Left ventricle myocardium inferior (tissue), 1 donor: ENCODE results near the gene AIMP1. TPM values are rescaled to one million over a fixed set of nuclear protein-coding genes. Genes with fewer than 3 reads are reported as not detected.

ENCODE experiments used
- DNase-seq: peaks from one replicate; pipeline ENCODE4 v3.0.0-alpha.2; 2020
- H3K27ac ChIP-seq: fragments of 200-600 bp; replicated peaks from 2 replicates; pipeline ENCODE4 v1.8.0; 2021
- H3K27me3 ChIP-seq: fragments of 200-600 bp; 2 replicates; pipeline ENCODE4 v1.8.0; 2021; ENCODE audit warnings: low read depth
- H3K36me3 ChIP-seq: fragments of 200-600 bp; 2 replicates; pipeline ENCODE4 v1.8.0; 2021
- H3K4me1 ChIP-seq: fragments of 200-600 bp; 2 replicates; pipeline ENCODE4 v1.8.0; 2021
- H3K4me3 ChIP-seq: fragments of 200-600 bp; 2 replicates; pipeline ENCODE4 v1.8.0; 2021; ENCODE audit warnings: mild to moderate bottlenecking, moderate library complexity
- H3K9me3 ChIP-seq: fragments of 200-600 bp; replicated peaks from 2 replicates; pipeline ENCODE4 v1.8.0; 2021
- intact Hi-C: fragments of 100-400 bp; cut with micrococcal nuclease; formaldehyde crosslinking; loops from one replicate; pipeline ENCODE4 v1.11.0; 2022
- long read RNA-seq: library from polyadenylated mRNA; unstranded; transcript quantifications from one replicate; pipeline ENCODE4 v2.0.0, GENCODE V29; 2021
- total RNA-seq: library from RNA; stranded (reverse); fragmentation: NEBNext Ultra II Directional; extraction: Animal tissue kit (Norgen Biotek cat#: 25700); gene quantifications from one replicate; pipeline ENCODE4 v1.2.1, GENCODE V29; 2021
- TF ChIP-seq, protein P1 (sequence below): fragments of 200-600 bp; IDR thresholded peaks from 2 replicates; pipeline ENCODE4 v1.8.0; 2021; ENCODE audit warnings: antibody characterized with exemption, mild to moderate bottlenecking, borderline replicate concordance
- donor health status: DM: no; HTN: yes; CAD: no; lungs with severe emphysema.

The AIMP1 gene
- 36.4 TPM for total RNA-seq
- long read RNA-seq, transcript AIMP1-202 (7 exons, 2,586 nt), result major isoform, 51 of 64 reads
- long read RNA-seq, partial matches to known transcripts, result 5 of 64 reads
- long read RNA-seq, other reads (novel, unspliced or antisense), result 4 of 64 reads

- peaks cover 6% of the 10 kb centered on the region for H3K36me3 ChIP-seq
- H3K27ac ChIP-seq, result peak within 1 kb of the TSS; percentile 92
- H3K4me3 ChIP-seq, result peak within 1 kb of the TSS; percentile 76
- intact Hi-C loops, result no loop called here
- no peaks in the 10 kb centered on the region for H3K9me3 ChIP-seq
- TF ChIP-seq, protein P1, sequence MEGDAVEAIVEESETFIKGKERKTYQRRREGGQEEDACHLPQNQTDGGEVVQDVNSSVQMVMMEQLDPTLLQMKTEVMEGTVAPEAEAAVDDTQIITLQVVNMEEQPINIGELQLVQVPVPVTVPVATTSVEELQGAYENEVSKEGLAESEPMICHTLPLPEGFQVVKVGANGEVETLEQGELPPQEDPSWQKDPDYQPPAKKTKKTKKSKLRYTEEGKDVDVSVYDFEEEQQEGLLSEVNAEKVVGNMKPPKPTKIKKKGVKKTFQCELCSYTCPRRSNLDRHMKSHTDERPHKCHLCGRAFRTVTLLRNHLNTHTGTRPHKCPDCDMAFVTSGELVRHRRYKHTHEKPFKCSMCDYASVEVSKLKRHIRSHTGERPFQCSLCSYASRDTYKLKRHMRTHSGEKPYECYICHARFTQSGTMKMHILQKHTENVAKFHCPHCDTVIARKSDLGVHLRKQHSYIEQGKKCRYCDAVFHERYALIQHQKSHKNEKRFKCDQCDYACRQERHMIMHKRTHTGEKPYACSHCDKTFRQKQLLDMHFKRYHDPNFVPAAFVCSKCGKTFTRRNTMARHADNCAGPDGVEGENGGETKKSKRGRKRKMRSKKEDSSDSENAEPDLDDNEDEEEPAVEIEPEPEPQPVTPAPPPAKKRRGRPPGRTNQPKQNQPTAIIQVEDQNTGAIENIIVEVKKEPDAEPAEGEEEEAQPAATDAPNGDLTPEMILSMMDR, result no peak
- peak; percentile 89 for DNase-seq
- H3K27me3 ChIP-seq, result no peaks in the 10 kb centered on the region
- peaks cover 56% of the 10 kb centered on the region for H3K4me1 ChIP-seq
These were observed at the start of gene AIMP1, which contains the start of gene TBCK for GRCh38 chr4:106315968-106316772. Gene AIMP1 (plus strand): TSS chr4:106316550. CDS start chr4:106325010, 8,460 bp downstream. Gene TBCK (minus strand): TSS chr4:106316209. CDS start chr4:106308960, 7,249 bp downstream.

DNA sequence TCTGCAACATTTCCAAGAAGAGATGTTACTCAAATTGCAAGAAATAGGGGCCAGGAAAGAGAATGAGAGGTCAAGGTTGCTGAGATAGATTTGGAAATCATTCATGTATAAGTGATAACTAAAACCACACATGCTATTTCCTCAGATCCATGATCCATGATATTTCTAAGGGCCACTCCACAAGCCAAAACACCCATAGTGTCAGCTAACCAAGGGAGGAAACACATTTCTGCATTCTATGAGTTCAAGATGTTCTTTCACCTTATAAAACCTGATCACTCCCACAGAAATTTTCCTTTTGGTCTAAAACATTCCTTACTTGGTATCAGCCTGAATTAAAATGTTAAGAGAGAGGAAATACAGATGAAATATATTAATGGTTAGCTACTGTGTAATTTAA is 47.6 kb upstream of the AIMP1 start:
- Histone ChIP-seq H3K27me3 (no peaks in the 10 kb centered on the region), H3K4me1 (peaks cover 13% of the 10 kb centered on the region), H3K4me3 (no peak overlapping the region), H3K9me3 (no peaks in the 10 kb centered on the region), H3K36me3 (no peaks in the 10 kb centered on the region), H3K27ac (no peak overlapping the region)
- no peak for DNase-seq
- TF ChIP-seq, protein P1, result no peak
- intact Hi-C loops, result no loop called here

DNA sequence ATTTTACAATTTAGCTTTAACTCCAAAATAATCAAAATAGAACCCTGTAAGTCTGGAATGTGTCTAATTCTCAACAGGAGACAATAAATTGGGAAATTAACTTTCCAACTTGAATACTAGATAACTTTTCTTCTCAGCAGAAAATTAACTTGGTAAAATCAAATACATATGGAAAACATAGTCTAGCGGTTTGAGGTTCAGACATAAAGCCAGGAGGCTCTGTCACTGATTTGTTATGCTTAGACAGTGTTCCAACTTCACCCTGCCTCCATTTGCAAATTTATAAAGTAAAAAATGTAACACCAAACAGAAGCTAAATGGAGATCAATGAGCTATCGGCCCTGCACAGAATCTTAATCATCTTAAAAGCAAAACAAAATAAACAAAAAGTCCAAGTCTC is 46.6 kb upstream of the AIMP1 start:
- Histone ChIP-seq H3K36me3 (peaks cover 1% of the 10 kb centered on the region), H3K4me3 (no peak overlapping the region), H3K27me3 (no peaks in the 10 kb centered on the region), H3K9me3 (no peaks in the 10 kb centered on the region), H3K27ac (no peak overlapping the region), H3K4me1 (peaks cover 8% of the 10 kb centered on the region)
- intact Hi-C loops, result no loop called here
- no peak for DNase-seq
- TF ChIP-seq, protein P1, result no peak

GRCh38 chr4:106270736-106271135 is 45.6 kb upstream of the AIMP1 start:
- H3K27ac ChIP-seq, result no peak overlapping the region
- H3K4me1 ChIP-seq, result peaks cover 4% of the 10 kb centered on the region
- peaks cover 5% of the 10 kb centered on the region for H3K36me3 ChIP-seq
- intact Hi-C loops, result no loop called here
- TF ChIP-seq, protein P1, result no peak
- H3K9me3 ChIP-seq, result no peaks in the 10 kb centered on the region
- H3K27me3 ChIP-seq, result no peaks in the 10 kb centered on the region
- no peak overlapping the region for H3K4me3 ChIP-seq
- no peak for DNase-seq

GRCh38 chr4:106273831-106274230 is 42.5 kb upstream of the AIMP1 start:
- intact Hi-C loops, result no loop called here
- H3K9me3 ChIP-seq, result no peaks in the 10 kb centered on the region
- H3K27ac ChIP-seq, result no peak overlapping the region
- TF ChIP-seq, protein P1, result no peak
- peaks cover 4% of the 10 kb centered on the region for H3K4me1 ChIP-seq
- no peaks in the 10 kb centered on the region for H3K27me3 ChIP-seq
- no peak for DNase-seq
- no peak overlapping the region for H3K4me3 ChIP-seq
- peaks cover 5% of the 10 kb centered on the region for H3K36me3 ChIP-seq
